ENCODE results near the gene UROD.

DNA sequence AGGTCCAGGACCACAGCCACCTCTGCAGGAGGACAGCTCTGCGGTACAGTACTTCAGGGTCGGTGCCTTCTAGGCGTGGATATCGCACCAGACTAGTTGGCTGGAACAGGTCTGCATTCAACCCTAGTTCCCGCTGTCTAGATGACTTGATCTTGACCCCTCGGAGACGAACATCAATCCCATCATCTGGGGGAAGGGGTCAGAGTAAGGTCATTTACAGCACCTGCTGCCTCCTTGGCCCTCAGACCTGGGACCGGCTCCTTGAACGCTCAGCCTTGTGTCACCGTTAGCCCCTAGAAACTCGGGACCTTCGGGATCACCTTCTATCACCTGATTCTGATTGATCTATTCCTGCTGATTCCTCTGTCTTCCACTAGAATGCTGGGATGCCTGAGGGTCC, 3.5 kb upstream of the UROD start:
- TF ChIP-seq, protein P1, sequence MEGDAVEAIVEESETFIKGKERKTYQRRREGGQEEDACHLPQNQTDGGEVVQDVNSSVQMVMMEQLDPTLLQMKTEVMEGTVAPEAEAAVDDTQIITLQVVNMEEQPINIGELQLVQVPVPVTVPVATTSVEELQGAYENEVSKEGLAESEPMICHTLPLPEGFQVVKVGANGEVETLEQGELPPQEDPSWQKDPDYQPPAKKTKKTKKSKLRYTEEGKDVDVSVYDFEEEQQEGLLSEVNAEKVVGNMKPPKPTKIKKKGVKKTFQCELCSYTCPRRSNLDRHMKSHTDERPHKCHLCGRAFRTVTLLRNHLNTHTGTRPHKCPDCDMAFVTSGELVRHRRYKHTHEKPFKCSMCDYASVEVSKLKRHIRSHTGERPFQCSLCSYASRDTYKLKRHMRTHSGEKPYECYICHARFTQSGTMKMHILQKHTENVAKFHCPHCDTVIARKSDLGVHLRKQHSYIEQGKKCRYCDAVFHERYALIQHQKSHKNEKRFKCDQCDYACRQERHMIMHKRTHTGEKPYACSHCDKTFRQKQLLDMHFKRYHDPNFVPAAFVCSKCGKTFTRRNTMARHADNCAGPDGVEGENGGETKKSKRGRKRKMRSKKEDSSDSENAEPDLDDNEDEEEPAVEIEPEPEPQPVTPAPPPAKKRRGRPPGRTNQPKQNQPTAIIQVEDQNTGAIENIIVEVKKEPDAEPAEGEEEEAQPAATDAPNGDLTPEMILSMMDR (IDR thresholded peaks at IDR 0.05) = no peak
- TF ChIP-seq POLR2A (IDR thresholded peaks at IDR 0.05; ENCODE audit: low read depth) = no peak
- TF ChIP-seq POLR2AphosphoS5 (IDR thresholded peaks at IDR 0.05) = no peak
- no peak for TF ChIP-seq EP300 (IDR thresholded peaks at IDR 0.05)

All from esophagus muscularis mucosa (tissue), 4 donors.